Chondrocyte (in vitro differentiated cells): Measurements from ENCODE around the gene SNRNP70. TPM values are rescaled to one million over a fixed set of nuclear protein-coding genes. Genes with fewer than 3 reads are reported as not detected.

Experiments
- DNase-seq: peaks from one replicate; pipeline ENCODE4 v3.0.0; 2021; ENCODE audit warnings: mixed read lengths, low spot score
- H3K27ac Mint-ChIP-seq: one replicate; pipeline ENCODE4 v1.8.0; 2021; ENCODE audit warnings: mild to moderate bottlenecking, moderate library complexity, mixed read lengths; ENCODE audit not compliant: unreplicated experiment
- H3K27me3 Mint-ChIP-seq: 2 replicates; pipeline ENCODE4 v1.8.0; 2021; ENCODE audit warnings: low read depth, mixed read lengths
- H3K36me3 Mint-ChIP-seq: 2 replicates; pipeline ENCODE4 v1.8.0; 2021; ENCODE audit warnings: low read depth, mixed read lengths
- H3K4me1 Mint-ChIP-seq: 2 replicates; pipeline ENCODE4 v1.8.0; 2021; ENCODE audit warnings: low read depth, mild to moderate bottlenecking, mixed read lengths
- H3K4me3 Mint-ChIP-seq: one replicate; pipeline ENCODE4 v1.8.0; 2021; ENCODE audit warnings: mild to moderate bottlenecking, moderate library complexity, mixed read lengths; ENCODE audit not compliant: unreplicated experiment
- H3K9me3 Mint-ChIP-seq: 2 replicates; pipeline ENCODE4 v1.8.0; 2021; ENCODE audit warnings: low read depth, mixed read lengths
- CTCF ChIP-seq: fragments of 200-600 bp; sonication (generic); IDR thresholded peaks from 2 replicates; pipeline ENCODE4 v1.5.0; 2021; ENCODE audit warnings: antibody characterized with exemption, mild to moderate bottlenecking, moderate library complexity
- total RNA-seq: library from RNA; stranded (reverse); gene quantifications from 3 replicates; pipeline ENCODE4 v1.2.1, GENCODE V29; 2021

The SNRNP70 gene
- total RNA-seq, 1 donor from 2014 or later, result 151 TPM

- Mint-ChIP-seq H3K36me3 (peaks cover 12% of the 10 kb centered on the region), H3K4me1 (peaks cover 19% of the 10 kb centered on the region)
These were observed 72.4 kb downstream of the SNRNP70 start, which contains the start of gene TRPM4 for GRCh38 chr19:49157445-49158224. TSS of gene TRPM4 (plus strand) at chr19:49157792. CDS start at chr19:49157867, 75 bp downstream.

More at GRCh38 chr19:49157445-49158224, 72.4 kb downstream of the SNRNP70 start, which contains the start of gene TRPM4:
- peaks cover 3% of the 10 kb centered on the region for H3K27me3 Mint-ChIP-seq
- H3K9me3 Mint-ChIP-seq, result peaks cover 3% of the 10 kb centered on the region
- TF ChIP-seq CTCF, result no peak
- DNase-seq, result no peak
- peak within 1 kb of the TSS; percentile 88 for H3K27ac Mint-ChIP-seq
- peak within 1 kb of the TSS; percentile 77 for H3K4me3 Mint-ChIP-seq

Other genes with a start within 250 kb of the SNRNP70 start
- 11.4 to 13.6 TPM (median 13.5 TPM) in 3 replicates for gene HSD17B14, start 249.0 kb upstream of the SNRNP70 start, total RNA-seq
- gene PLEKHA4, start 216.8 kb upstream of the SNRNP70 start, total RNA-seq, result 16.8 to 34.3 TPM (median 19.6 TPM) in 3 replicates
- 42.1 to 106 TPM (median 104 TPM) in 3 replicates for gene PPP1R15A, start 213.0 kb upstream of the SNRNP70 start, total RNA-seq
- not detected in 3 replicates for gene TULP2, start 186.7 kb upstream of the SNRNP70 start, total RNA-seq
- 209 to 277 TPM (median 215 TPM) in 3 replicates for gene NUCB1, start 185.1 kb upstream of the SNRNP70 start, total RNA-seq
- gene DHDH, start 151.8 kb upstream of the SNRNP70 start, total RNA-seq, result not detected in 3 replicates
- 161 to 167 TPM (median 165 TPM) in 3 replicates for gene BAX, start 130.6 kb upstream of the SNRNP70 start, total RNA-seq
- 1,722 to 4,533 TPM (median 1,892 TPM) in 3 replicates for gene FTL, start 120.1 kb upstream of the SNRNP70 start, total RNA-seq
- 43.4 to 51.1 TPM (median 49.1 TPM) in 3 replicates for gene GYS1, start 92.1 kb upstream of the SNRNP70 start, total RNA-seq
- 45.3 to 72.5 TPM (median 47.7 TPM) in 3 replicates for gene RUVBL2, start 91.6 kb upstream of the SNRNP70 start, total RNA-seq
- not detected in 3 replicates for gene LHB, start 68.4 kb upstream of the SNRNP70 start, total RNA-seq
- not detected in 3 replicates for gene CGB3, start 61.1 kb upstream of the SNRNP70 start, total RNA-seq
- gene CGB2, start 53.6 kb upstream of the SNRNP70 start, total RNA-seq, result 0.56 TPM in 1 of 3 replicates, not detected in the others
- gene CGB1, start 48.6 kb upstream of the SNRNP70 start, total RNA-seq, result 0.92 TPM in 1 of 3 replicates, not detected in the others
- 1.6 TPM in 1 of 3 replicates, not detected in the others for gene CGB5, start 41.6 kb upstream of the SNRNP70 start, total RNA-seq
- 1.7 to 3.1 TPM (median 2.4 TPM) in 3 replicates for gene CGB8, start 36.3 kb upstream of the SNRNP70 start, total RNA-seq
- 0.52 to 0.85 TPM in 2 of 3 replicates, not detected in the other for gene CGB7, start 27.7 kb upstream of the SNRNP70 start, total RNA-seq
- gene NTF4, start 20.6 kb upstream of the SNRNP70 start, total RNA-seq, result 1.1 to 1.6 TPM in 2 of 3 replicates, not detected in the other
- 0.12 TPM in 1 of 3 replicates, not detected in the others for gene KCNA7, start 12.8 kb upstream of the SNRNP70 start, total RNA-seq
- gene LIN7B, start 28.9 kb downstream of the SNRNP70 start, total RNA-seq, result 12.7 to 14.3 TPM (median 13.9 TPM) in 3 replicates
- 1.1 to 1.7 TPM (median 1.6 TPM) in 3 replicates for gene C19orf73, start 33.7 kb downstream of the SNRNP70 start, total RNA-seq
- 12.7 to 14.4 TPM (median 13.9 TPM) in 3 replicates for gene PPFIA3, start 34.1 kb downstream of the SNRNP70 start, total RNA-seq
- not detected in 3 replicates for gene HRC, start 69.9 kb downstream of the SNRNP70 start, total RNA-seq
- gene TRPM4, start 72.3 kb downstream of the SNRNP70 start, total RNA-seq, result 42.2 to 53.4 TPM (median 50.2 TPM) in 3 replicates
- gene SLC6A16, start 239.7 kb downstream of the SNRNP70 start, total RNA-seq, result 3.5 to 5.2 TPM (median 3.5 TPM) in 3 replicates
- not detected in 3 replicates for gene CD37, start 250.0 kb downstream of the SNRNP70 start, total RNA-seq